Tibial artery (tissue), 4 donors: ENCODE data around the gene ZNHIT3.
"Not testable (repeated sequence)": the region's sequence is repeated elsewhere in the genome, so short reads cannot be mapped to it uniquely, and the experiment has no call there.

ENCODE experiments used
- DNase-seq, 2 donors: peaks; one replicate each; pipeline ENCODE4 v3.0.0-alpha.2; 2019
- H3K27ac ChIP-seq, 2 donors: fragments of 200-600 bp; sonication (generic) in 1 of 2; 1 replicate in 1 of 2; 2 replicates in 1 of 2; pipeline ENCODE4 v1.5.1; 2018 to 2019; ENCODE audit warnings: mild to moderate bottlenecking in 1 of 2
- H3K27me3 ChIP-seq, 2 donors: fragments of 200-600 bp; sonication (generic) in 1 of 2; one replicate each; pipeline versions ENCODE4 v1.5.1 to v1.6.0; 2016 to 2019
- H3K36me3 ChIP-seq, 3 donors: fragments of 200-600 bp; sonication (generic) in 2 of 3; one replicate each; pipeline ENCODE4 v1.5.1; 2016 to 2019; ENCODE audit warnings: mild to moderate bottlenecking in 2 of 3
- H3K4me1 ChIP-seq, 4 donors: fragments of 200-600 bp; sonication (generic) in 2 of 4; 1 replicate in 3 of 4; 2 replicates in 1 of 4; pipeline ENCODE4 v1.5.1; 2016 to 2019
- H3K4me3 ChIP-seq, 2 donors: fragments of 200-600 bp; sonication (generic) in 1 of 2; 1 replicate in 1 of 2; 2 replicates in 1 of 2; pipeline ENCODE4 v1.5.1; 2018 to 2019; ENCODE audit warnings: mild to moderate bottlenecking in 2 of 2
- H3K9me3 ChIP-seq, 3 donors: fragments of 200-600 bp; sonication (generic) in 1 of 3; one replicate each; pipeline ENCODE4 v1.5.1; 2016 to 2019
- intact Hi-C: fragments of 100-400 bp; cut with DNase I; formaldehyde crosslinking; loops from one replicate; pipeline ENCODE4 v1.15.0; 2023; ENCODE audit warnings: low total_unique reads
- TF ChIP-seq, protein P1 (sequence below), 2 experiments: fragments of 200-600 bp in 1 of 2; fragments of 450-650 bp in 1 of 2; IDR thresholded peaks; one replicate each; pipeline ENCODE4 v1.5.1; 2017 to 2019; ENCODE audit warnings: antibody characterized with exemption in 2 of 2, mild to moderate bottlenecking in 1 of 2, moderate library complexity in 1 of 2

ZNHIT3 gene

DNA sequence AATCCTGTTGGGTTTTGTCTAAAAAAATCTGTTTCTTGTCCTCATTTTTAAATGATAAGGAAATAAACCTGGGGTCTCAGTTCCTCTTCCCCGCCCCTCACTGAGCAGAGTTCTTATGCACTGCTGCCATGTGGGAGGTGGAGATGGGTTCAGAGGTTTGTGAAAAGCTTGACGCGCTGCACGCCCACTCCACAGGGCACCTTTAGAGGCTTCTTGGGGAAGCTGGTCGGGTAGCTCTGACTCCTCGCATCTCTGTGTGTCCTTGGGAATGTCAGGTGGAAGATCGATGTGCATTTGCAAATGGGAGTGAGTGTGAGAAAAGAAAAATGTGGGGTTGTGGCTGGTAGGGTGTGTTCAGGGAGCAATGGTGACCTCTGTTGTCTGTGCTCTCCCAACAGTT lies 4.7 kb upstream of the ZNHIT3 start:
- DNase-seq: no peak
- Histone ChIP-seq H3K4me3 (no peak overlapping the region), H3K27ac (no peak overlapping the region), H3K27me3 (peaks cover 0 to 19% of the 10 kb centered on the region in 2 donors), H3K36me3 (no peaks in the 10 kb centered on the region), H3K9me3 (no peaks in the 10 kb centered on the region), H3K4me1 (peaks cover 0 to 21% (median 17%) of the 10 kb centered on the region in 4 donors)
- TF ChIP-seq, protein P1, sequence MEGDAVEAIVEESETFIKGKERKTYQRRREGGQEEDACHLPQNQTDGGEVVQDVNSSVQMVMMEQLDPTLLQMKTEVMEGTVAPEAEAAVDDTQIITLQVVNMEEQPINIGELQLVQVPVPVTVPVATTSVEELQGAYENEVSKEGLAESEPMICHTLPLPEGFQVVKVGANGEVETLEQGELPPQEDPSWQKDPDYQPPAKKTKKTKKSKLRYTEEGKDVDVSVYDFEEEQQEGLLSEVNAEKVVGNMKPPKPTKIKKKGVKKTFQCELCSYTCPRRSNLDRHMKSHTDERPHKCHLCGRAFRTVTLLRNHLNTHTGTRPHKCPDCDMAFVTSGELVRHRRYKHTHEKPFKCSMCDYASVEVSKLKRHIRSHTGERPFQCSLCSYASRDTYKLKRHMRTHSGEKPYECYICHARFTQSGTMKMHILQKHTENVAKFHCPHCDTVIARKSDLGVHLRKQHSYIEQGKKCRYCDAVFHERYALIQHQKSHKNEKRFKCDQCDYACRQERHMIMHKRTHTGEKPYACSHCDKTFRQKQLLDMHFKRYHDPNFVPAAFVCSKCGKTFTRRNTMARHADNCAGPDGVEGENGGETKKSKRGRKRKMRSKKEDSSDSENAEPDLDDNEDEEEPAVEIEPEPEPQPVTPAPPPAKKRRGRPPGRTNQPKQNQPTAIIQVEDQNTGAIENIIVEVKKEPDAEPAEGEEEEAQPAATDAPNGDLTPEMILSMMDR (IDR thresholded peaks at IDR 0.05): no peak
- intact Hi-C loops: loop anchor here (10.0 kb wide), 1 partner anchor 53 kb away; the partner anchor contains the start of genes MYO19 and PIGW

DNA sequence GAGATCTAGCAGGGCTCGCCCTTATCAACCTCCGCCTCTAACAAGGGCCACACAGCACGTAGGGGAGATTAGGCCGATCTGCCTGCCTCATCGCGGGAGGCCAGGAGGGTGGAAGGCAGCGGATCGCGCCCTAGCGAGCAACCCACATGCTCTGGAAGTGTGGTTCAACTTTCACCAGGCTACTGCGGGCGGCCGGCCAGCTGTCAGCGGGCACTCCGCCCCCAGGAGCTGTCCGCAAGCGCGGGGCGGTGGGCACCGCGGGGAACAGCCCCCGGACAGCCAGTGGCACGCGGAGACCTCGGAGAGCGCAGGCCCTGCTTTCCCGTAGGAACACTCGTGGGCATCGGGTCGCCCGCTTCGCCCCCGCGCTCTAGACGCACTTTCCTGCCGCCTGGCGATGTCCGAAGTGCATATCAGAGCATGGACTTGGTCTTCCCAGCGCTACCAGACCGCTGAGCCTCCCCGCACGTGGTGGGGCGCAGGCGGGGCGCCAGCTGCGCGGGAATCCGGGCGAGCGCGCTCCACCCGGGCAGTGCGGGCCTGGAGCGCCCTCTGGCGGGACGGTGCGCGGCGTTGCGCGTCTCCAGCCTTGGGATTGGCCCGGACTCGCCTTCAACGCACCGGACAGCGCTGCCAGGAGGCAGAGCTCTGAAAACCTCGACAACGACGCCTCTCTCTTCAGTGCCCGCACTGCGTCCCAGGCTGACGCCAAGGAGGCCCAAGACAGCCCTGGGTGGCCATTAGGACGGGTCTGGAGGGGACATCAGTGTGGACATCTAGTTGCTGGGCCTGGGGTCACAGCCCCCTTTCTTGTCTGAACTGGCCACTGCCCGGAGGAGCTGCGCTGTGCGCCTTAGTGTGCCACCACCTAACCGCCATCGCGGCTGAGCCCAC lies 3.6 kb upstream of the ZNHIT3 start:
- intact Hi-C loops: loop anchor here (10.0 kb wide), 1 partner anchor 52 kb away; the partner anchor contains the start of genes MYO19 and PIGW
- TF ChIP-seq, protein P1 (IDR thresholded peaks at IDR 0.05): peak; percentile 83 to 89
- peak overlapping the region in 1 of 2 donors; percentile 1 for H3K27ac ChIP-seq

DNA sequence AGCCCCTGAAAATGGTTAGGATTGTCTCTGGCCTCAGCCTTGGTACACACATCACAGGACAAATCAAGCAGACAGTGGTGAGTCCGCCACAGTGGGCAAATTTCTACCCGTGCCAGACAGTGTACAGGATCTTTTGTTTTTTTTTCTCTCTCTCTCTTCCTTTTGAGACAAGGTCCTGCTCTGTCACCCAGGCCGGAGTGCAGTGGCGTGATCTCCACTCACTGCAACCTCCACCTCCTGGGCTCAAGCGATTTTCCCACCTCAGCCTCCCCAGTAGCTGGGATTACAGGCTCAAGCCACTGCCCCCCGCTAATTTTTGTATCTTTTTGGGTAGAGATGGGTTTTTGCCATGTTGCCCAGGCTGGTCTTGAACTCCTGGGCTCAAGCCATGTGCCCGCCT lies 2.5 kb upstream of the ZNHIT3 start:
- not testable (repeated sequence) for DNase-seq, H3K4me3 ChIP-seq, H3K9me3 ChIP-seq, H3K36me3 ChIP-seq, H3K27ac ChIP-seq
- intact Hi-C loops: loop anchor here (10.0 kb wide), 1 partner anchor 51 kb away; the partner anchor contains the start of genes MYO19 and PIGW
- H3K27me3 ChIP-seq: peaks cover 0 to 17% of the 10 kb centered on the region in 2 donors
- H3K4me1 ChIP-seq: peaks cover 0 to 35% (median 30%) of the 10 kb centered on the region in 4 donors

More for the DNA sequence above, 3.6 kb upstream of the ZNHIT3 start:
- Histone ChIP-seq H3K36me3 (no peaks in the 10 kb centered on the region), H3K9me3 (no peaks in the 10 kb centered on the region), H3K27me3 (peaks cover 0 to 19% of the 10 kb centered on the region in 2 donors), H3K4me3 (peak overlapping the region; percentile 40 to 50), H3K4me1 (peaks cover 0 to 30% (median 25%) of the 10 kb centered on the region in 4 donors)
- peak; percentile 73 to 91 for DNase-seq

DNA sequence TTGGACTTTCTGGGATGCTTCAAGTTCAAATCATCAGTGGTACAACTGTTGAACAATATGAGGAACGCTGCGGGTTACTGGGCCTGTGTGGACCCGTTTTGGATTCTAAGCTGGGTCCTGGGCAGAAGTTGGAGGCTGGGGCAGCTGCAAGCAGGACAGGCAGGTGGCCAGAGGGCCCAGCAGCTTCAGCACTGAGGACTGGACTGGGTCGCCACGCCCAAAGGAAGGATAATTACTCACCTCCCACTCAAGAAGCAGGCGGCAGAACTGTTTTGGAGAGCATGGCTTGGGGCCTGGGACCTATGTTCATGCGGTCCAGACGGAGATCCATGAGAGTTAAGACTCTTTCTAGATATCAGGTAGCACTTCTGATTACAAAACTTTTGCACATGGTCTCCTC lies 1.5 kb upstream of the ZNHIT3 start:
- no peaks in the 10 kb centered on the region for H3K9me3 ChIP-seq
- TF ChIP-seq, protein P1 (IDR thresholded peaks at IDR 0.05): no peak
- no peaks in the 10 kb centered on the region for H3K36me3 ChIP-seq
- DNase-seq: no peak
- no peak overlapping the region for H3K4me3 ChIP-seq
- peaks cover 0 to 39% (median 30%) of the 10 kb centered on the region in 4 donors for H3K4me1 ChIP-seq
- no peak overlapping the region for H3K27ac ChIP-seq
- intact Hi-C loops: loop anchor here (10.0 kb wide), 1 partner anchor 50 kb away; the partner anchor contains the start of genes MYO19 and PIGW
- H3K27me3 ChIP-seq: peaks cover 0 to 15% of the 10 kb centered on the region in 2 donors

DNA sequence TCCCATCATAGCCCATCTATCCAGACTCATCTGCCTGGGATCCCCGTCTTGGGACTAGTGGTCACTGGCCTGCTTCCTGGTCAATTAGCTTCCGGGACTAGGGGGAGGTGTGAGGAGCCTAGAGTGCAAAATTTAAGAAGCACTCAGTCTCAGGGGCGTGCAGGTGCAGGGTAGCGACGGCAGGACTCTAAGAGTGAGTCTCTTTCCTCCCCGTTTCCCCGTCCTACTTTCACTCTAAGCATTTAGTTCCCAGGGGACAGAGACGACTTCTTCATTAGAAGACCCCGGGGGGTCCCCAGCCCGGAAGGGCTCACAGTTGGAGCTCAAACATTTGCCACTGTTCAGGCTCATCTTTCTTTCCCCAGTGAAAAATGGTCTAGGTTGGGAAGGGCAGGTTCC lies 677 bp upstream of the ZNHIT3 start:
- intact Hi-C loops: loop anchor here (10.0 kb wide), 1 partner anchor 49 kb away; the partner anchor contains the start of genes MYO19 and PIGW
- Histone ChIP-seq H3K4me1 (peaks cover 0 to 40% (median 30%) of the 10 kb centered on the region in 4 donors), H3K4me3 (peak overlapping the region; percentile 70 to 94), H3K27ac (peak overlapping the region; percentile 79 to 95), H3K9me3 (no peaks in the 10 kb centered on the region), H3K36me3 (no peaks in the 10 kb centered on the region), H3K27me3 (peaks cover 0 to 11% of the 10 kb centered on the region in 2 donors)
- no peak for DNase-seq
- TF ChIP-seq, protein P1 (IDR thresholded peaks at IDR 0.05): no peak

DNA sequence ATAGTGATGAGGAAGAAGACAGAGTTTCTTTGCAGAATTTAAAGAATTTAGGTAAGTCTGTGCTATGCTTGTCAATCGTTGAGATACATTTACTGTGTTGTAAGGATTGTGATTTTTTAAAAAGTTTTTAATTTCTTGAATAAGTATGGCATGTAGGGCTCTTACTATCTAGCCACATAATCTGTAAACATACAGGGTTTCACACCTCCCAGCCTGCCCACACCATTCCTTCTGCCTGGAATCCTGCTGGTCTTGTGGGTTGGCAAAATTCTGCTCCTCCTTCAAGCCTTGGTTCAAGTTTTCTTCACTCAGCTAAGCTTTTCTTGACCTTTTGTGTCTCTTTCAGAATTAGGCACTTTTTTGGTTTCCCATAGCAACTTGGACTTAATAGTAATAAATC lies 7.5 kb downstream of the ZNHIT3 start:
- H3K4me3 ChIP-seq: no peak overlapping the region

More for the DNA sequence above, 7.5 kb downstream of the ZNHIT3 start:
- no peaks in the 10 kb centered on the region for H3K9me3 ChIP-seq
- H3K27ac ChIP-seq: no peak overlapping the region
- intact Hi-C loops: no loop called here
- peaks cover 0 to 13% (median 0%) of the 10 kb centered on the region in 4 donors for H3K4me1 ChIP-seq
- H3K27me3 ChIP-seq: no peaks in the 10 kb centered on the region
- DNase-seq: no peak
- peaks cover 49 to 79% (median 58%) of the 10 kb centered on the region in 3 donors for H3K36me3 ChIP-seq
- TF ChIP-seq, protein P1 (IDR thresholded peaks at IDR 0.05): no peak
